Measurements from ENCODE around the gene CDKN1B. TPM values are rescaled to one million over a fixed set of nuclear protein-coding genes. Genes with fewer than 3 reads are reported as not detected.
A peak's percentile ranks its signal among the peaks of the same experiment; 100 is the strongest.

CDKN1B gene
- 10 to 100 TPM; 26.0 to 26.1 TPM for total RNA-seq

- peak within 1 kb of the TSS; percentile 98 for H3K27ac Mint-ChIP-seq
- H3K36me3 Mint-ChIP-seq: peaks cover 36% of the 10 kb centered on the region
- H3K4me3 Mint-ChIP-seq: peak within 1 kb of the TSS; percentile 97
- no peaks in the 10 kb centered on the region for H3K27me3 Mint-ChIP-seq
- H3K4me1 Mint-ChIP-seq: peaks cover 54% of the 10 kb centered on the region
- DNase-seq: peak; percentile 89
- no peaks in the 10 kb centered on the region for H3K9me3 Mint-ChIP-seq
Measured at GRCh38 chr12:12716793-12717585, at the start of gene CDKN1B. TSS of gene CDKN1B (plus strand) at chr12:12717368. CDS start at chr12:12717840, 472 bp downstream.

- Mint-ChIP-seq H3K4me3 (no peak overlapping the region), H3K27ac (no peak overlapping the region), H3K36me3 (no peaks in the 10 kb centered on the region), H3K9me3 (no peaks in the 10 kb centered on the region), H3K27me3 (no peaks in the 10 kb centered on the region), H3K4me1 (peaks cover 3% of the 10 kb centered on the region)
- DNase-seq: no peak
Measured at GRCh38 chr12:12668005-12668404, 49.2 kb upstream of the CDKN1B start.

GRCh38 chr12:12669020-12669419 lies 48.1 kb upstream of the CDKN1B start:
- no peaks in the 10 kb centered on the region for H3K27me3 Mint-ChIP-seq
- no peaks in the 10 kb centered on the region for H3K36me3 Mint-ChIP-seq
- H3K27ac Mint-ChIP-seq: no peak overlapping the region
- H3K4me3 Mint-ChIP-seq: no peak overlapping the region
- H3K9me3 Mint-ChIP-seq: no peaks in the 10 kb centered on the region
- peaks cover 5% of the 10 kb centered on the region for H3K4me1 Mint-ChIP-seq
- DNase-seq: no peak

- peaks cover 8% of the 10 kb centered on the region for H3K4me1 Mint-ChIP-seq
- H3K36me3 Mint-ChIP-seq: no peaks in the 10 kb centered on the region
- H3K4me3 Mint-ChIP-seq: no peak overlapping the region
- no peaks in the 10 kb centered on the region for H3K27me3 Mint-ChIP-seq
- no peak for DNase-seq
- no peaks in the 10 kb centered on the region for H3K9me3 Mint-ChIP-seq
- no peak overlapping the region for H3K27ac Mint-ChIP-seq
Measured at GRCh38 chr12:12671850-12672660, 45.1 kb upstream of the CDKN1B start.

- H3K4me1 Mint-ChIP-seq: peaks cover 8% of the 10 kb centered on the region
- no peak overlapping the region for H3K4me3 Mint-ChIP-seq
- no peaks in the 10 kb centered on the region for H3K36me3 Mint-ChIP-seq
- no peaks in the 10 kb centered on the region for H3K9me3 Mint-ChIP-seq
- H3K27ac Mint-ChIP-seq: peak overlapping the region; percentile 47
- DNase-seq: no peak
- no peaks in the 10 kb centered on the region for H3K27me3 Mint-ChIP-seq
Measured at GRCh38 chr12:12673296-12673695, 43.9 kb upstream of the CDKN1B start.

GRCh38 chr12:12676605-12677004 lies 40.6 kb upstream of the CDKN1B start:
- Mint-ChIP-seq H3K9me3 (no peaks in the 10 kb centered on the region), H3K36me3 (no peaks in the 10 kb centered on the region), H3K27ac (no peak overlapping the region), H3K4me3 (no peak overlapping the region), H3K27me3 (no peaks in the 10 kb centered on the region), H3K4me1 (peaks cover 8% of the 10 kb centered on the region)
- DNase-seq: no peak

- Mint-ChIP-seq H3K27ac (no peak overlapping the region), H3K4me1 (peaks cover 3% of the 10 kb centered on the region), H3K9me3 (no peaks in the 10 kb centered on the region), H3K27me3 (peaks cover 4% of the 10 kb centered on the region), H3K36me3 (peaks cover 1% of the 10 kb centered on the region), H3K4me3 (no peak overlapping the region)
- no peak for DNase-seq
Measured at GRCh38 chr12:12681061-12681765, 36.0 kb upstream of the CDKN1B start.

- DNase-seq: no peak
- Mint-ChIP-seq H3K9me3 (no peaks in the 10 kb centered on the region), H3K4me3 (no peak overlapping the region), H3K27ac (no peak overlapping the region), H3K36me3 (peaks cover 1% of the 10 kb centered on the region), H3K27me3 (peaks cover 4% of the 10 kb centered on the region), H3K4me1 (no peaks in the 10 kb centered on the region)
Measured at GRCh38 chr12:12682284-12682683, 34.9 kb upstream of the CDKN1B start.

GRCh38 chr12:12683136-12683697 lies 34.0 kb upstream of the CDKN1B start:
- no peak for DNase-seq
- no peak overlapping the region for H3K27ac Mint-ChIP-seq
- no peaks in the 10 kb centered on the region for H3K4me1 Mint-ChIP-seq
- H3K27me3 Mint-ChIP-seq: peaks cover 4% of the 10 kb centered on the region
- H3K36me3 Mint-ChIP-seq: peaks cover 1% of the 10 kb centered on the region
- no peak overlapping the region for H3K4me3 Mint-ChIP-seq
- H3K9me3 Mint-ChIP-seq: no peaks in the 10 kb centered on the region

- Mint-ChIP-seq H3K27ac (no peak overlapping the region), H3K27me3 (peaks cover 4% of the 10 kb centered on the region), H3K4me3 (no peak overlapping the region), H3K4me1 (no peaks in the 10 kb centered on the region), H3K9me3 (no peaks in the 10 kb centered on the region), H3K36me3 (peaks cover 5% of the 10 kb centered on the region)
- no peak for DNase-seq
Measured at GRCh38 chr12:12683725-12684124, 33.4 kb upstream of the CDKN1B start.

GRCh38 chr12:12684375-12685106 lies 32.6 kb upstream of the CDKN1B start:
- DNase-seq: no peak
- no peak overlapping the region for H3K27ac Mint-ChIP-seq
- H3K4me3 Mint-ChIP-seq: no peak overlapping the region
- H3K27me3 Mint-ChIP-seq: peaks cover 4% of the 10 kb centered on the region
- H3K36me3 Mint-ChIP-seq: peaks cover 7% of the 10 kb centered on the region
- H3K9me3 Mint-ChIP-seq: no peaks in the 10 kb centered on the region
- H3K4me1 Mint-ChIP-seq: peaks cover 6% of the 10 kb centered on the region

- Mint-ChIP-seq H3K9me3 (no peaks in the 10 kb centered on the region), H3K27me3 (peaks cover 4% of the 10 kb centered on the region), H3K27ac (no peak overlapping the region), H3K4me3 (no peak overlapping the region), H3K4me1 (peaks cover 13% of the 10 kb centered on the region), H3K36me3 (peaks cover 7% of the 10 kb centered on the region)
- DNase-seq: no peak
Measured at GRCh38 chr12:12685305-12685704, 31.9 kb upstream of the CDKN1B start.

- Mint-ChIP-seq H3K4me1 (peaks cover 21% of the 10 kb centered on the region), H3K27me3 (peaks cover 4% of the 10 kb centered on the region), H3K27ac (no peak overlapping the region), H3K9me3 (no peaks in the 10 kb centered on the region), H3K4me3 (no peak overlapping the region), H3K36me3 (peaks cover 7% of the 10 kb centered on the region)
- no peak for DNase-seq
Measured at GRCh38 chr12:12686472-12686871, 30.7 kb upstream of the CDKN1B start.

GRCh38 chr12:12686925-12687324 lies 30.2 kb upstream of the CDKN1B start:
- H3K36me3 Mint-ChIP-seq: peaks cover 7% of the 10 kb centered on the region
- H3K4me1 Mint-ChIP-seq: peaks cover 25% of the 10 kb centered on the region
- DNase-seq: no peak
- peaks cover 4% of the 10 kb centered on the region for H3K27me3 Mint-ChIP-seq
- H3K9me3 Mint-ChIP-seq: no peaks in the 10 kb centered on the region
- H3K4me3 Mint-ChIP-seq: no peak overlapping the region
- no peak overlapping the region for H3K27ac Mint-ChIP-seq
